Hepatocyte (in vitro differentiated cells): ENCODE data around the gene DNAH11. TPM values are rescaled to one million over a fixed set of nuclear protein-coding genes. Genes with fewer than 3 reads are reported as not detected.

Experiments
- DNase-seq: peaks from one replicate; pipeline ENCODE4 v3.0.0-alpha.2; 2016; ENCODE audit warnings: low spot score
- H2AFZ ChIP-seq: fragments of 200-600 bp; sonication (generic); 2 replicates; pipeline ENCODE4 v1.6.0; 2016; ENCODE audit warnings: antibody characterized with exemption, mild to moderate bottlenecking
- H3K27ac ChIP-seq: fragments of 200-600 bp; sonication (generic); 2 replicates; pipeline ENCODE4 v1.5.1; 2016; ENCODE audit warnings: mild to moderate bottlenecking
- H3K27me3 ChIP-seq: fragments of 200-600 bp; sonication (generic); 2 replicates; pipeline ENCODE4 v1.6.1; 2016
- H3K36me3 ChIP-seq: fragments of 200-600 bp; sonication (generic); replicated peaks from 2 replicates; pipeline ENCODE4 v1.5.1; 2016; ENCODE audit warnings: low read depth; ENCODE audit not compliant: insufficient read depth
- H3K4me1 ChIP-seq: fragments of 200-600 bp; sonication (generic); 2 replicates; pipeline ENCODE4 v1.5.1; 2016; ENCODE audit warnings: mild to moderate bottlenecking, moderate library complexity; ENCODE audit not compliant: insufficient read depth
- H3K4me2 ChIP-seq: fragments of 200-600 bp; sonication (generic); 2 replicates; pipeline ENCODE4 v1.6.0; 2016
- H3K4me3 ChIP-seq: fragments of 200-600 bp; sonication (generic); 2 replicates; pipeline ENCODE4 v1.5.1; 2016; ENCODE audit warnings: mild to moderate bottlenecking
- H3K79me2 ChIP-seq: fragments of 200-600 bp; sonication (generic); 2 replicates; pipeline ENCODE4 v1.6.0; 2017; ENCODE audit warnings: mild to moderate bottlenecking
- H3K9me2 ChIP-seq: fragments of 200-600 bp; sonication (generic); replicated peaks from 2 replicates; pipeline ENCODE4 v1.6.0; 2017; ENCODE audit warnings: mild to moderate bottlenecking; ENCODE audit not compliant: insufficient read depth
- H3K9me3 ChIP-seq: fragments of 200-600 bp; sonication (generic); 2 replicates; pipeline ENCODE4 v1.5.1; 2016; ENCODE audit warnings: low read depth, mild to moderate bottlenecking
- H4K20me1 ChIP-seq: fragments of 200-600 bp; sonication (generic); 2 replicates; pipeline ENCODE4 v1.6.0; 2016; ENCODE audit warnings: mild to moderate bottlenecking; ENCODE audit not compliant: insufficient read depth, poor library complexity, severe bottlenecking
- CTCF ChIP-seq: fragments of 200-600 bp; sonication (generic); IDR thresholded peaks from 2 replicates; pipeline ENCODE4 v1.5.1; 2016; ENCODE audit warnings: antibody characterized with exemption, mild to moderate bottlenecking; ENCODE audit not compliant: poor library complexity
- EZH2 ChIP-seq: fragments of 200-600 bp; sonication (generic); IDR thresholded peaks from 2 replicates; pipeline ENCODE4 v1.6.1; 2016; ENCODE audit warnings: antibody characterized with exemption, mild to moderate bottlenecking, borderline replicate concordance
- EZH2phosphoT487 ChIP-seq: fragments of 200-600 bp; sonication (generic); IDR thresholded peaks from one replicate; pipeline ENCODE4 v1.6.1; 2018; ENCODE audit warnings: antibody characterized with exemption, mild to moderate bottlenecking, low read depth, moderate library complexity; ENCODE audit not compliant: unreplicated experiment, severe bottlenecking
- WGBS: methylation state at CpG from one replicate; pipeline ENCODE4 v1.1.6; 2016; ENCODE audit warnings: low lambda C conversion rate; ENCODE audit errors: missing lambda C conversion rate; 5-methylcytosine and 5-hydroxymethylcytosine counted together
- polyA plus RNA-seq: library from polyadenylated mRNA; unstranded; fragments of >200 nt; fragmentation: Nextera tagmentation; extraction: Ambion mirVana; gene quantifications from 2 replicates; pipeline ENCODE4 v1.2.1, GENCODE V29; 2016
- total RNA-seq: library from RNA; depleted of rRNA; stranded (reverse); fragments of >200 nt; gene quantifications from 2 replicates; pipeline ENCODE4 v1.2.3, GENCODE V29; 2014

The DNAH11 gene
- total and polyA plus RNA-seq, 2 experiments from 2014 or later = 0.43 to 1.3 TPM

DNA sequence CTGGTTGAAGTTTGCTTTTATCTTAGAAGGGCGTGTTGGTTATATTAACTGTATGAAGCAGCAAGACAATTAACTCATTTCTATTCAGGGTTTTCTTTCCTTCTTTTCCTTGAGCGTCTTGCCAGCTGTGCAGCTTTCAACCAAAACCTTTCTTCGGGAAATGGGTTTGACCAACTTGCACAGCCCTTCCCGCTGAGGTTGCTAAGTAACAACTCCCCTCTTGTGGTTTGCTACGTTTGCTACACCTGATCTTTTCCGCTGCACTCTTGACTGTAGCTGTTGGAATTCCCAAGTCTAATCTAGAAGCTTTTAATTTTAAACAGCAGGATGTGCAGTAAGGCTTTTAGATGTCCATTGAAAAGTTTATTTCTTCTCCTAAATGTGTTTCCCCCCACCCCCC, 286.0 kb downstream of the DNAH11 start:
- H3K4me1 ChIP-seq = no peaks in the 10 kb centered on the region
- TF ChIP-seq CTCF (no peak), EZH2phosphoT487 (no peak), EZH2 (no peak)
- no peak overlapping the region for H2AFZ ChIP-seq
- no peaks in the 10 kb centered on the region for H3K36me3 ChIP-seq
- no peak for DNase-seq
- no peak overlapping the region for H3K4me3 ChIP-seq
- no peak overlapping the region for H3K4me2 ChIP-seq
- no peaks in the 10 kb centered on the region for H4K20me1 ChIP-seq
- no peaks in the 10 kb centered on the region for H3K9me2 ChIP-seq
- H3K27me3 ChIP-seq = peaks cover 10% of the 10 kb centered on the region
- 47% methylated on average over 6 of the region's 6 CpGs for WGBS
- H3K9me3 ChIP-seq = no peaks in the 10 kb centered on the region
- no peaks in the 10 kb centered on the region for H3K79me2 ChIP-seq
- H3K27ac ChIP-seq = no peak overlapping the region

DNA sequence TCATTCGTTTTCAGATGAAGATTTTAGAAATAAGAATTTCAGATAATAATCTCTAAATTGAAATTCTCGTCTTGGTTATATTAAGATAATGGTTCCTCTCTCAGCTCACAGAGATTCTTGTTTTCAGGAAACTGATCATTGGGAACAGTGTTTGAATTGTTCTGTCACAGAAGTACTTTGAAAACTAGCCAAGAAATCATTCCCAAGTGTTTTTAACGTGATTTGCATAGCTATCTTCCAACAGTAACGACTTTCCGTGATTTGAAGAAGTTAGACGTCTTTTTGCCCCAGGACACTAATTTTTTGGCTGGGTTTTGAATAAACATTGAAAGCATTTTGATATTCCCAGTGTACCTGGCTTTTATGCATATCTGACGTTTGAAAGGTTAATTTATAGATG, 286.9 kb downstream of the DNAH11 start:
- 85% methylated on average over 7 of the region's 7 CpGs for WGBS
- Histone ChIP-seq H3K4me2 (no peak overlapping the region), H2AFZ (no peak overlapping the region), H3K27ac (no peak overlapping the region), H3K79me2 (no peaks in the 10 kb centered on the region), H3K9me3 (no peaks in the 10 kb centered on the region), H3K27me3 (peaks cover 10% of the 10 kb centered on the region), H4K20me1 (no peaks in the 10 kb centered on the region), H3K9me2 (no peaks in the 10 kb centered on the region), H3K4me1 (no peaks in the 10 kb centered on the region), H3K36me3 (no peaks in the 10 kb centered on the region), H3K4me3 (no peak overlapping the region)
- no peak for DNase-seq
- TF ChIP-seq CTCF (no peak), EZH2 (no peak), EZH2phosphoT487 (no peak)

DNA sequence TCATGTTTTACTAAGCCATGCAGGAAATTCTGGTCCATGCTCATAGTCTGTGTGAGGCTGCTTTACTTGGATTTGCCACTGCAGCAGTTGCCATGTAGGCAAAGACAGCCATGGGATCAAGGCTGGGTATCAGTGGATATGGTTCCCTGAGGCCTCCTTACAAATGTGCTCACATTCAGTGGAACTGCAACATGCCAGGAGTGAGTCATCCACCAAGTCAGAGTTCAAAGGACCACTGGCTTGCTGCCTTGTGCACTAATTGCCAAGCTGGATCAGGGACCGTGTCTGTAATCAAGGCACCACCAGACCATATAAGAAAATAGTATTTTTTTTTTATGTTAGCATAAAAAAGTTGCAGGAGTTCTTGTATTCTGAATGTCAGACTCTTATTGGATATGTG, 301.9 kb downstream of the DNAH11 start:
- Histone ChIP-seq H3K9me2 (no peaks in the 10 kb centered on the region), H3K27ac (no peak overlapping the region), H3K79me2 (no peaks in the 10 kb centered on the region), H3K4me1 (no peaks in the 10 kb centered on the region), H3K9me3 (no peaks in the 10 kb centered on the region), H3K36me3 (no peaks in the 10 kb centered on the region), H3K4me3 (no peak overlapping the region), H3K4me2 (no peak overlapping the region), H4K20me1 (no peaks in the 10 kb centered on the region), H2AFZ (no peak overlapping the region), H3K27me3 (no peaks in the 10 kb centered on the region)
- DNase-seq = peak; percentile 12
- WGBS = 53% methylated on average over 1 of the region's 1 CpG
- TF ChIP-seq EZH2phosphoT487 (no peak), CTCF (no peak), EZH2 (no peak)

DNA sequence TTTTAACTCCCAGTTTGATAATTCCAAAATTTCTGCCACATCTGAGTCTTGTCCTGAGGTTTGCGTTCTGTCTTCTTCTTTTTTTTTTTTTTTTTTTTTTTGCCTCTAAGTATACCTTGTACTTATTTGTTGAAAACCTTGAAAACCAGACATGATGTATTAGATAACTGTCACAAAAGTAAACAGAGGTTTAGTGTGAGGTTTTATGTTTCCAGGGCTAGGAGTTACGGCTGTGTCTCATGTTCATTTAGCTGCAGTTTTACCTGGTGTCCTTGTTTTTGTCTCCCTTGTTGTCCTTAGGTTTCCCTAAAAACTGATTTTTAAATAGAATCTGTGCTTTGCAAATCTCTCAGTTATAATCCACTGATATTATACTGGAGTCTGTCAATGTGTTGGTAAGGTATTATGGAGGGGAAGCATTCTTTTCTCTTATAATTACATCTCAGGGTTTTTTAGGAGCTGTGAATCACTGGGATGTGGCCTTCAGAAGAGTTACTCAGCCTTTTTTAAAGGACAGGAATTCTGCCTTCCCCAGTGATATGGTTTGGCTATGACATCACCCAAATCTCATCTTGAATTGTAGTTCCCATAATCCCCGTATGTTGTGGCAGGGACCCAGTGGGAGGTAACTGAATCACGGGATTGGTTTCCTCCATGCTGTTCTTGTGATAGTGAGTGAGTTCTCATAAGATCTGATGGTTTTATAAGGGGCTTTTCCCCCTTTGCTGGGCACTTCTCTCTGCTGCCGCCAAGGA, 307.9 kb downstream of the DNAH11 start:
- DNase-seq = no peak
- Histone ChIP-seq H3K9me3 (no peaks in the 10 kb centered on the region), H3K27ac (no peak overlapping the region), H3K9me2 (no peaks in the 10 kb centered on the region), H3K27me3 (no peaks in the 10 kb centered on the region), H4K20me1 (no peaks in the 10 kb centered on the region), H2AFZ (no peak overlapping the region), H3K4me1 (no peaks in the 10 kb centered on the region), H3K79me2 (no peaks in the 10 kb centered on the region), H3K4me2 (no peak overlapping the region), H3K36me3 (no peaks in the 10 kb centered on the region), H3K4me3 (no peak overlapping the region)
- TF ChIP-seq CTCF = no peak
- TF ChIP-seq EZH2phosphoT487 = no peak
- no peak for TF ChIP-seq EZH2
- 83% methylated on average over 5 of the region's 5 CpGs for WGBS
